Nasal cavity respiratory epithelium epithelial cell of viscerocranial mucosa (primary cell): Measurements from ENCODE around the gene ARHGAP22. TPM values are rescaled to one million over a fixed set of nuclear protein-coding genes. Genes with fewer than 3 reads are reported as not detected.

Experiments
- total RNA-seq: library from RNA; depleted of rRNA; stranded (reverse); fragments of >200 nt; gene quantifications from 2 replicates; pipeline ENCODE4 v1.2.3, GENCODE V29; 2014

ARHGAP22 gene, protein sequence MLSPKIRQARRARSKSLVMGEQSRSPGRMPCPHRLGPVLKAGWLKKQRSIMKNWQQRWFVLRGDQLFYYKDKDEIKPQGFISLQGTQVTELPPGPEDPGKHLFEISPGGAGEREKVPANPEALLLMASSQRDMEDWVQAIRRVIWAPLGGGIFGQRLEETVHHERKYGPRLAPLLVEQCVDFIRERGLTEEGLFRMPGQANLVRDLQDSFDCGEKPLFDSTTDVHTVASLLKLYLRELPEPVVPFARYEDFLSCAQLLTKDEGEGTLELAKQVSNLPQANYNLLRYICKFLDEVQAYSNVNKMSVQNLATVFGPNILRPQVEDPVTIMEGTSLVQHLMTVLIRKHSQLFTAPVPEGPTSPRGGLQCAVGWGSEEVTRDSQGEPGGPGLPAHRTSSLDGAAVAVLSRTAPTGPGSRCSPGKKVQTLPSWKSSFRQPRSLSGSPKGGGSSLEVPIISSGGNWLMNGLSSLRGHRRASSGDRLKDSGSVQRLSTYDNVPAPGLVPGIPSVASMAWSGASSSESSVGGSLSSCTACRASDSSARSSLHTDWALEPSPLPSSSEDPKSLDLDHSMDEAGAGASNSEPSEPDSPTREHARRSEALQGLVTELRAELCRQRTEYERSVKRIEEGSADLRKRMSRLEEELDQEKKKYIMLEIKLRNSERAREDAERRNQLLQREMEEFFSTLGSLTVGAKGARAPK
- 4.4 and 9.5 TPM in 2 replicates for total RNA-seq

GRCh38 chr10:48604991-48605508 is at the start of gene ARHGAP22:
TSS of gene ARHGAP22 (minus strand) at chr10:48605073. CDS start at chr10:48604796, 277 bp downstream.

Other genes with a start within 250 kb of the ARHGAP22 start
- gene WDFY4, start 79.8 kb upstream of the ARHGAP22 start, total RNA-seq: under 0.01 TPM in 1 of 2 replicates, not detected in the other